ENCODE data around the gene RPL35.

RPL35 gene

GRCh38 chr9:124863371-124863871 lies 1.7 kb upstream of the RPL35 start:
- H3K4me1 Mint-ChIP-seq (ENCODE audit: low read depth): peaks cover 27% of the 10 kb centered on the region
- H3K27me3 Mint-ChIP-seq (ENCODE audit: low read depth): no peaks in the 10 kb centered on the region
- H3K27ac Mint-ChIP-seq: peak overlapping the region; percentile 57
- H3K9me3 Mint-ChIP-seq: no peaks in the 10 kb centered on the region
- peak overlapping the region; percentile 16 for H3K4me3 Mint-ChIP-seq
- peaks cover 21% of the 10 kb centered on the region for H3K36me3 Mint-ChIP-seq (ENCODE audit: low read depth)

GRCh38 chr9:124860582-124861341 lies 995 bp downstream of the RPL35 start:
- H3K4me3 Mint-ChIP-seq: peak overlapping the region; percentile 85
- peaks cover 25% of the 10 kb centered on the region for H3K36me3 Mint-ChIP-seq (ENCODE audit: low read depth)
- H3K27ac Mint-ChIP-seq: peak overlapping the region; percentile 86

GRCh38 chr9:124859803-124860581 lies 1.8 kb downstream of the RPL35 start:
- H3K4me1 Mint-ChIP-seq (ENCODE audit: low read depth): peaks cover 22% of the 10 kb centered on the region
- peak overlapping the region; percentile 82 for H3K27ac Mint-ChIP-seq
- H3K27me3 Mint-ChIP-seq (ENCODE audit: low read depth): no peaks in the 10 kb centered on the region
- peaks cover 25% of the 10 kb centered on the region for H3K36me3 Mint-ChIP-seq (ENCODE audit: low read depth)
- no peaks in the 10 kb centered on the region for H3K9me3 Mint-ChIP-seq
- H3K4me3 Mint-ChIP-seq: peak overlapping the region; percentile 85

More at GRCh38 chr9:124860582-124861341, 995 bp downstream of the RPL35 start:
- Mint-ChIP-seq H3K27me3 (ENCODE audit: low read depth) (no peaks in the 10 kb centered on the region), H3K9me3 (no peaks in the 10 kb centered on the region), H3K4me1 (ENCODE audit: low read depth) (peaks cover 22% of the 10 kb centered on the region)

- Mint-ChIP-seq H3K27ac (no peak overlapping the region), H3K4me3 (no peak overlapping the region), H3K4me1 (ENCODE audit: low read depth) (peaks cover 20% of the 10 kb centered on the region), H3K9me3 (no peaks in the 10 kb centered on the region), H3K36me3 (ENCODE audit: low read depth) (peaks cover 25% of the 10 kb centered on the region), H3K27me3 (ENCODE audit: low read depth) (no peaks in the 10 kb centered on the region)
Measured at GRCh38 chr9:124858330-124859046, 3.3 kb downstream of the RPL35 start.

GRCh38 chr9:124857533-124858162 lies 4.1 kb downstream of the RPL35 start:
- no peaks in the 10 kb centered on the region for H3K27me3 Mint-ChIP-seq (ENCODE audit: low read depth)
- H3K4me1 Mint-ChIP-seq (ENCODE audit: low read depth): peaks cover 20% of the 10 kb centered on the region
- no peak overlapping the region for H3K27ac Mint-ChIP-seq
- H3K9me3 Mint-ChIP-seq: no peaks in the 10 kb centered on the region
- peaks cover 25% of the 10 kb centered on the region for H3K36me3 Mint-ChIP-seq (ENCODE audit: low read depth)
- H3K4me3 Mint-ChIP-seq: no peak overlapping the region

- H3K27ac Mint-ChIP-seq: no peak overlapping the region
Measured at GRCh38 chr9:124855944-124856765, 5.6 kb downstream of the RPL35 start.

GRCh38 chr9:124855566-124855943 lies 6.2 kb downstream of the RPL35 start:
- H3K9me3 Mint-ChIP-seq: no peaks in the 10 kb centered on the region
- no peak overlapping the region for H3K4me3 Mint-ChIP-seq
- H3K27ac Mint-ChIP-seq: no peak overlapping the region
- H3K27me3 Mint-ChIP-seq (ENCODE audit: low read depth): no peaks in the 10 kb centered on the region
- H3K4me1 Mint-ChIP-seq (ENCODE audit: low read depth): peaks cover 20% of the 10 kb centered on the region
- H3K36me3 Mint-ChIP-seq (ENCODE audit: low read depth): peaks cover 20% of the 10 kb centered on the region

More at GRCh38 chr9:124855944-124856765, 5.6 kb downstream of the RPL35 start:
- no peak overlapping the region for H3K4me3 Mint-ChIP-seq
- H3K9me3 Mint-ChIP-seq: no peaks in the 10 kb centered on the region
- peaks cover 22% of the 10 kb centered on the region for H3K36me3 Mint-ChIP-seq (ENCODE audit: low read depth)
- no peaks in the 10 kb centered on the region for H3K27me3 Mint-ChIP-seq (ENCODE audit: low read depth)
- peaks cover 20% of the 10 kb centered on the region for H3K4me1 Mint-ChIP-seq (ENCODE audit: low read depth)

GRCh38 chr9:124854822-124855221 lies 6.9 kb downstream of the RPL35 start:
- H3K27ac Mint-ChIP-seq: peak overlapping the region; percentile 69
- H3K36me3 Mint-ChIP-seq (ENCODE audit: low read depth): peaks cover 12% of the 10 kb centered on the region
- H3K9me3 Mint-ChIP-seq: no peaks in the 10 kb centered on the region
- H3K4me1 Mint-ChIP-seq (ENCODE audit: low read depth): peaks cover 13% of the 10 kb centered on the region
- H3K27me3 Mint-ChIP-seq (ENCODE audit: low read depth): peaks cover 3% of the 10 kb centered on the region
- peak overlapping the region; percentile 26 for H3K4me3 Mint-ChIP-seq

- peaks cover 7% of the 10 kb centered on the region for H3K4me1 Mint-ChIP-seq (ENCODE audit: low read depth)
- H3K27ac Mint-ChIP-seq: no peak overlapping the region
- H3K27me3 Mint-ChIP-seq (ENCODE audit: low read depth): peaks cover 3% of the 10 kb centered on the region
- H3K36me3 Mint-ChIP-seq (ENCODE audit: low read depth): peaks cover 7% of the 10 kb centered on the region
- H3K9me3 Mint-ChIP-seq: no peaks in the 10 kb centered on the region
- H3K4me3 Mint-ChIP-seq: no peak overlapping the region
Measured at GRCh38 chr9:124854161-124854560, 7.6 kb downstream of the RPL35 start.

- Mint-ChIP-seq H3K9me3 (no peaks in the 10 kb centered on the region), H3K27ac (no peak overlapping the region), H3K4me1 (ENCODE audit: low read depth) (peaks cover 7% of the 10 kb centered on the region), H3K4me3 (peak overlapping the region; percentile 54), H3K36me3 (ENCODE audit: low read depth) (peaks cover 7% of the 10 kb centered on the region), H3K27me3 (ENCODE audit: low read depth) (peaks cover 3% of the 10 kb centered on the region)
Measured at GRCh38 chr9:124853605-124854143, 8.1 kb downstream of the RPL35 start.

GRCh38 chr9:124852829-124853531 lies 8.8 kb downstream of the RPL35 start, which contains the start of gene WDR38:
TSS of gene WDR38 (plus strand) at chr9:124853460. CDS start at chr9:124853532, 72 bp downstream.
- Mint-ChIP-seq H3K4me1 (ENCODE audit: low read depth) (peaks cover 7% of the 10 kb centered on the region), H3K36me3 (ENCODE audit: low read depth) (peaks cover 3% of the 10 kb centered on the region), H3K9me3 (no peaks in the 10 kb centered on the region), H3K4me3 (peak within 1 kb of the TSS; percentile 54), H3K27ac (no peak within 1 kb of the TSS), H3K27me3 (ENCODE audit: low read depth) (peaks cover 3% of the 10 kb centered on the region)

- Mint-ChIP-seq H3K4me1 (ENCODE audit: low read depth) (peaks cover 4% of the 10 kb centered on the region), H3K4me3 (peak overlapping the region; percentile 54), H3K27me3 (ENCODE audit: low read depth) (peaks cover 3% of the 10 kb centered on the region), H3K9me3 (no peaks in the 10 kb centered on the region), H3K27ac (no peak overlapping the region), H3K36me3 (ENCODE audit: low read depth) (no peaks in the 10 kb centered on the region)
Measured at GRCh38 chr9:124852121-124852828, 9.5 kb downstream of the RPL35 start.
